ENCODE results near the gene ANKRD13B. TPM values are rescaled to one million over a fixed set of nuclear protein-coding genes. Genes with fewer than 3 reads are reported as not detected.

Gene ANKRD13B
- total and polyA plus RNA-seq, 2 donors (not counting 1 experiment from before 2014, with no cell fraction given), result 1.6 to 2.8 TPM

- H3K27me3 Mint-ChIP-seq, result no peaks in the 10 kb centered on the region
- H3K79me2 ChIP-seq (ENCODE audit: control insufficient read depth, insufficient read depth, low read length), result peaks cover 26% of the 10 kb centered on the region
- no peaks in the 10 kb centered on the region for H3K9me3 Mint-ChIP-seq (ENCODE audit: insufficient read depth)
- no peak overlapping the region for H2AFZ ChIP-seq (ENCODE audit: insufficient read depth, low read depth, low read length, poor library complexity, severe bottlenecking)
- H3K4me1 ChIP-seq (ENCODE audit: control insufficient read depth in 2 of 2, insufficient read depth in 2 of 2, low read length in 2 of 2), result peaks cover 65 to 75% of the 10 kb centered on the region in 2 donors
- no peak overlapping the region for H3K9ac ChIP-seq (ENCODE audit: low read length)
- H4K20me1 ChIP-seq (ENCODE audit: control insufficient read depth, insufficient read depth, low read length, poor library complexity, severe bottlenecking), result no peaks in the 10 kb centered on the region
- peak overlapping the region; percentile 100 for H3K4me2 ChIP-seq (replicated peaks; ENCODE audit: low read depth, low read length, poor library complexity, severe bottlenecking)
- peak; percentile 77 for DNase-seq
- POLR2A ChIA-PET, result interaction anchor here (0.7 to 1.1 kb wide), 4 partner anchors 9 to 270 kb away, joined by 3 to 4 read pairs (median 3); partner anchors contain the start of gene NUFIP2
- H3K4me1 Mint-ChIP-seq, result peaks cover 61% of the 10 kb centered on the region
- no peak overlapping the region for H3K4me3 ChIP-seq (ENCODE audit: control extremely low read depth in 1 of 5, extremely low read depth in 1 of 5, insufficient read depth in 1 of 5, low read depth in 2 of 5, low read length in 4 of 5)
- no peaks in the 10 kb centered on the region for H3K27me3 ChIP-seq (replicated peaks in 1 of 4; ENCODE audit: control extremely low read depth in 1 of 4, control insufficient read depth in 3 of 4, insufficient read depth in 4 of 4, low read length in 3 of 4)
- peak overlapping the region; percentile 32 to 52 for H3K27ac ChIP-seq (ENCODE audit: low read length in 2 of 2)
- intact Hi-C loops (cut with micrococcal nuclease), result loop anchor here (10.0 kb wide), 3 partner anchors 419 to 919 kb away; partner anchors contain the start of genes BLTP2 and PHF12
- H3K27ac Mint-ChIP-seq, result peak overlapping the region; percentile 94
- 22% methylated on average over 1 of the region's 3 CpGs for whole genome bisulfite sequencing (ENCODE audit: insufficient coverage)
- CTCF ChIA-PET, result interaction anchor here (0.6 to 7.9 kb wide), 7 partner anchors 8 to 321 kb away, joined by 3 to 39 read pairs (median 5); no protein-coding TSS in a partner anchor
- TF ChIP-seq CTCF (IDR thresholded peaks at IDR 0.05) (peak; percentile 14), EZH2 (IDR thresholded peaks at IDR 0.05; ENCODE audit: borderline replicate concordance, insufficient read depth, low read depth, low read length, poor library complexity, severe bottlenecking) (no peak)
- H3K4me3 Mint-ChIP-seq, result peak overlapping the region; percentile 86
- H3K36me3 ChIP-seq (replicated peaks in 1 of 2; ENCODE audit: control extremely low read depth in 1 of 2, control insufficient read depth in 1 of 2, extremely low read depth in 1 of 2, insufficient read depth in 2 of 2, low read length in 1 of 2), result peaks cover 0 to 9% of the 10 kb centered on the region in 2 experiments
- ATAC-seq (ENCODE audit: low read depth), result peak; percentile 5
- no peaks in the 10 kb centered on the region for H3K9me3 ChIP-seq (ENCODE audit: control extremely low read depth in 1 of 3, control insufficient read depth in 2 of 3, insufficient read depth in 1 of 3, low read length in 2 of 3)
Observed at GRCh38 chr17:29563816-29564215, 29.1 kb upstream of the ANKRD13B start.
